ENCODE data around the gene SLC12A7. TPM values are rescaled to one million over a fixed set of nuclear protein-coding genes. Genes with fewer than 3 reads are reported as not detected.

SLC12A7 gene
- polyA plus RNA-seq, 3 donors = 33.2 to 51.6 (median 46.1) TPM

GRCh38 chr5:1060535-1060981, 51.3 kb downstream of the SLC12A7 start:
- DNase-seq (ENCODE audit: extremely low read depth in 1 of 11, low read depth in 9 of 11, low spot score in 4 of 11) = no peak

GRCh38 chr5:1059884-1060263, 52.0 kb downstream of the SLC12A7 start:
- no peak for DNase-seq (ENCODE audit: extremely low read depth in 1 of 11, low read depth in 9 of 11, low spot score in 4 of 11)

- no peak for DNase-seq (ENCODE audit: extremely low read depth in 1 of 11, low read depth in 9 of 11, low spot score in 4 of 11)
Measured at GRCh38 chr5:1058988-1059883, 52.6 kb downstream of the SLC12A7 start.

- DNase-seq (ENCODE audit: extremely low read depth in 1 of 11, low read depth in 9 of 11, low spot score in 4 of 11) = no peak
Measured at GRCh38 chr5:1058083-1058945, 53.5 kb downstream of the SLC12A7 start.

- no peak for DNase-seq (ENCODE audit: extremely low read depth in 1 of 11, low read depth in 9 of 11, low spot score in 4 of 11)
Measured at GRCh38 chr5:1057485-1058082, 54.3 kb downstream of the SLC12A7 start.

GRCh38 chr5:1056611-1057484, 55.0 kb downstream of the SLC12A7 start:
- no peak for DNase-seq (ENCODE audit: extremely low read depth in 1 of 11, low read depth in 9 of 11, low spot score in 4 of 11)

GRCh38 chr5:1055896-1056610, 55.8 kb downstream of the SLC12A7 start:
- DNase-seq (ENCODE audit: extremely low read depth in 1 of 11, low read depth in 9 of 11, low spot score in 4 of 11) = no peak

GRCh38 chr5:1054799-1055775, 56.8 kb downstream of the SLC12A7 start:
- DNase-seq (ENCODE audit: extremely low read depth in 1 of 11, low read depth in 9 of 11, low spot score in 4 of 11) = no peak

- no peak for DNase-seq (ENCODE audit: extremely low read depth in 1 of 11, low read depth in 9 of 11, low spot score in 4 of 11)
Measured at GRCh38 chr5:1054018-1054798, 57.7 kb downstream of the SLC12A7 start.

- DNase-seq (ENCODE audit: extremely low read depth in 1 of 11, low read depth in 9 of 11, low spot score in 4 of 11) = no peak
Measured at GRCh38 chr5:1053391-1054017, 58.4 kb downstream of the SLC12A7 start.

- no peak for DNase-seq (ENCODE audit: extremely low read depth in 1 of 11, low read depth in 9 of 11, low spot score in 4 of 11)
Measured at GRCh38 chr5:1052641-1053390, 59.0 kb downstream of the SLC12A7 start.

- DNase-seq (ENCODE audit: extremely low read depth in 1 of 11, low read depth in 9 of 11, low spot score in 4 of 11) = no peak
Measured at GRCh38 chr5:1052076-1052475, 59.8 kb downstream of the SLC12A7 start.

GRCh38 chr5:1051366-1051720, 60.5 kb downstream of the SLC12A7 start:
- DNase-seq (ENCODE audit: extremely low read depth in 1 of 11, low read depth in 9 of 11, low spot score in 4 of 11) = no peak

GRCh38 chr5:1050423-1051365, 61.2 kb downstream of the SLC12A7 start:
- DNase-seq (ENCODE audit: extremely low read depth in 1 of 11, low read depth in 9 of 11, low spot score in 4 of 11) = no peak

Data from renal cortex interstitium (tissue), 11 donors.